PC-9 (cell line): ENCODE measurements around the gene YES1. TPM values are rescaled to one million over a fixed set of nuclear protein-coding genes. Genes with fewer than 3 reads are reported as not detected.

Source experiments
- BruUV-seq: library from RNA; stranded (reverse); fragments of 400-500 nt; replicated peaks from 2 replicates; lab custom pipeline; 2021; lab: Mats Ljungman, UMichigan
- CTCF ChIA-PET: fragments of 300-600 bp; sonication (Branson Sonifier 250); formaldehyde crosslinking; loops from one replicate; lab custom pipeline; 2022; ENCODE audit warnings: antibody characterized with exemption; lab: Charles Lee
- POLR2A ChIA-PET: fragments of 300-600 bp; sonication (Branson Sonifier 250); formaldehyde crosslinking; loops from one replicate; lab custom pipeline; 2022; ENCODE audit warnings: antibody characterized with exemption; ENCODE audit not compliant: unreplicated experiment; lab: Charles Lee
- DNase-seq, 2 experiments: peaks; one replicate each; pipeline versions ENCODE4 v3.0.0 to v3.0.0-alpha.2; 2015 to 2022; ENCODE audit warnings: mixed read lengths in 1 of 2
- H2AFZ ChIP-seq: fragments of 200-600 bp; sonication (generic); 2 replicates; pipeline ENCODE4 v1.8.1; 2017; ENCODE audit warnings: antibody characterized with exemption
- H3F3A ChIP-seq: fragments of 200-600 bp; sonication (generic); 2 replicates; pipeline ENCODE4 v1.8.1; 2017; ENCODE audit warnings: antibody characterized with exemption, mild to moderate bottlenecking, low read depth; ENCODE audit not compliant: insufficient read depth
- H3K27ac ChIP-seq: fragments of 200-600 bp; sonication (generic); 2 replicates; pipeline ENCODE4 v1.6.1; 2016; ENCODE audit warnings: mixed run types
- H3K27me3 ChIP-seq: fragments of 200-600 bp; sonication (generic); 2 replicates; pipeline ENCODE4 v1.6.1; 2016; ENCODE audit warnings: low read depth, mixed run types; ENCODE audit not compliant: insufficient read depth
- H3K36me3 ChIP-seq: fragments of 200-600 bp; sonication (generic); 2 replicates; pipeline ENCODE4 v1.6.1; 2016; ENCODE audit warnings: low read depth, mixed run types
- H3K4me1 ChIP-seq: fragments of 200-600 bp; sonication (generic); replicated peaks from 2 replicates; pipeline ENCODE4 v1.6.1; 2016; ENCODE audit warnings: mixed run types; ENCODE audit not compliant: insufficient read depth
- H3K4me2 ChIP-seq: fragments of 200-600 bp; sonication (generic); 2 replicates; pipeline ENCODE4 v1.6.1; 2017; ENCODE audit warnings: mixed run types
- H3K4me3 ChIP-seq: fragments of 200-600 bp; sonication (generic); 2 replicates; pipeline ENCODE4 v1.6.1; 2016; ENCODE audit warnings: mixed run types
- H3K79me2 ChIP-seq: fragments of 200-600 bp; sonication (generic); 2 replicates; pipeline ENCODE4 v1.6.1; 2017; ENCODE audit warnings: low read depth, mixed run types
- H3K9me2 ChIP-seq: fragments of 200-600 bp; sonication (generic); 2 replicates; pipeline ENCODE4 v1.8.1; 2017; ENCODE audit warnings: mild to moderate bottlenecking; ENCODE audit not compliant: insufficient read depth
- H3K9me3 ChIP-seq: fragments of 200-600 bp; sonication (generic); 2 replicates; pipeline ENCODE4 v1.8.1; 2016; ENCODE audit warnings: low read depth; ENCODE audit not compliant: insufficient read depth
- H4K20me1 ChIP-seq: fragments of 200-600 bp; sonication (generic); 2 replicates; pipeline ENCODE4 v1.8.1; 2017; ENCODE audit not compliant: insufficient read depth
- EZH2 ChIP-seq: fragments of 200-600 bp; sonication (generic); IDR thresholded peaks from 2 replicates; pipeline ENCODE4 v1.8.0; 2017; ENCODE audit warnings: antibody characterized with exemption, low read depth
- intact Hi-C: fragments of 100-400 bp; cut with micrococcal nuclease; formaldehyde crosslinking; loops from one replicate; pipeline ENCODE4 v1.10.0; 2022; ENCODE audit not compliant: unreplicated experiment
- total RNA-seq: library from RNA; stranded (reverse); gene quantifications from 2 replicates; pipeline ENCODE4 v1.2.3, GENCODE V29; 2021
- TF ChIP-seq, protein P1 (sequence below): fragments of 200-600 bp; sonication (generic); conservative IDR thresholded peaks from 2 replicates; pipeline ENCODE4 v1.6.1; 2017; ENCODE audit warnings: mixed run types, antibody characterized with exemption, mild to moderate bottlenecking, moderate library complexity

Gene YES1
- total RNA-seq, 1 experiment from 2014 or later, result 111 TPM

DNA sequence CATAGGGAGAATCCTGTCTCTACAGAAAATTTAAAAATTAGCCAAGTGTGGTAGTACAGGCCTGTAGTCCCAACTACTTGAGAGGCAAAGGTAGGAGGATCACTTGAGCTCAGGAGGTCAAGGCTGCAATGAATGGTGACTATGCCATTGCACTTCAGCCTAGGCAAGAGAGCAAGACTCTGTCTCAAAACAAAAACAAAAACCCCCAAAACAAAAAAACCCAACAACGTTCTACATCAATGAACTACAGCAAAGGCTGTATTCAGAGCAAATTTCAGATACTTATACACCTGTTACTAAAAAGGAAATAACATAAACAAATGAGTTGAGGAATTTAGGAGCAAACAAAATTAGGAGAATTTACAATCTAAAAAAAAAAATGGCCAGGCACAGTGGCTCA lies 22.6 kb downstream of the YES1 start:
- Histone ChIP-seq H3K4me1 (no peaks in the 10 kb centered on the region), H4K20me1 (peaks cover 39% of the 10 kb centered on the region), H3K9me2 (no peaks in the 10 kb centered on the region), H3K4me3 (no peak overlapping the region), H3K9me3 (no peaks in the 10 kb centered on the region), H2AFZ (no peak overlapping the region), H3K27ac (no peak overlapping the region), H3K79me2 (peaks cover 85% of the 10 kb centered on the region), H3K27me3 (no peaks in the 10 kb centered on the region), H3F3A (no peaks in the 10 kb centered on the region), H3K4me2 (no peak overlapping the region), H3K36me3 (no peaks in the 10 kb centered on the region; the same call in 1 of the 2 replicates)
- ChIA-PET POLR2A (no interaction called here), CTCF (no interaction called here)
- no peak for DNase-seq
- intact Hi-C loops, result no loop called here
- no TSS peak for BruUV-seq
- TF ChIP-seq EZH2, result no peak
- TF ChIP-seq, protein P1, sequence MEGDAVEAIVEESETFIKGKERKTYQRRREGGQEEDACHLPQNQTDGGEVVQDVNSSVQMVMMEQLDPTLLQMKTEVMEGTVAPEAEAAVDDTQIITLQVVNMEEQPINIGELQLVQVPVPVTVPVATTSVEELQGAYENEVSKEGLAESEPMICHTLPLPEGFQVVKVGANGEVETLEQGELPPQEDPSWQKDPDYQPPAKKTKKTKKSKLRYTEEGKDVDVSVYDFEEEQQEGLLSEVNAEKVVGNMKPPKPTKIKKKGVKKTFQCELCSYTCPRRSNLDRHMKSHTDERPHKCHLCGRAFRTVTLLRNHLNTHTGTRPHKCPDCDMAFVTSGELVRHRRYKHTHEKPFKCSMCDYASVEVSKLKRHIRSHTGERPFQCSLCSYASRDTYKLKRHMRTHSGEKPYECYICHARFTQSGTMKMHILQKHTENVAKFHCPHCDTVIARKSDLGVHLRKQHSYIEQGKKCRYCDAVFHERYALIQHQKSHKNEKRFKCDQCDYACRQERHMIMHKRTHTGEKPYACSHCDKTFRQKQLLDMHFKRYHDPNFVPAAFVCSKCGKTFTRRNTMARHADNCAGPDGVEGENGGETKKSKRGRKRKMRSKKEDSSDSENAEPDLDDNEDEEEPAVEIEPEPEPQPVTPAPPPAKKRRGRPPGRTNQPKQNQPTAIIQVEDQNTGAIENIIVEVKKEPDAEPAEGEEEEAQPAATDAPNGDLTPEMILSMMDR, result no peak

DNA sequence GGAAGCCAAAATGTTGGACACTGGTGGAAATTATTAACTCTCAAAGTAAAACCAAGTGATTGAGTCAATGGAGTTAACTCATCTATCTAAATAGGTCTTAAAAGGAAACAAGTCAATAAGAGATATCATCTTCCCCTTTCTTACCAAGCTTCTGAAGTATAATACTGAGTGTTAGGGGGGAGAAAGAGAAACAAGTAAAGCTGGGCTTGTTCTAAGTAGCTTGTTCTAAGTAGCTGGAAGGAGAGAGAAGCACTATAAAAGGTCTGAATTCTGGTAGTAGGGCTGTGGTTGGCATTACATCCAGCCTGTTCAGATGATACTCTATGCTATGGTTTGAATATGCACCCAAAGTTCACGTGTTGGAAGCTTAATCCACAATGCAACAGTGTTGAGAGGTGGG lies 26.8 kb downstream of the YES1 start:
- H3K79me2 ChIP-seq, result peaks cover 71% of the 10 kb centered on the region
- no peak overlapping the region for H2AFZ ChIP-seq
- TF ChIP-seq, protein P1, result no peak
- no peak for TF ChIP-seq EZH2
- no peaks in the 10 kb centered on the region for H3K4me1 ChIP-seq
- H3K9me3 ChIP-seq, result no peaks in the 10 kb centered on the region
- H3F3A ChIP-seq, result no peaks in the 10 kb centered on the region
- H3K9me2 ChIP-seq, result no peaks in the 10 kb centered on the region
- no peak for DNase-seq
- no TSS peak for BruUV-seq
- no peak overlapping the region for H3K27ac ChIP-seq
- CTCF ChIA-PET, result no interaction called here
- H3K4me2 ChIP-seq, result no peak overlapping the region
- intact Hi-C loops, result no loop called here
- no peaks in the 10 kb centered on the region; the same call in 1 of the 2 replicates for H3K36me3 ChIP-seq
- H3K4me3 ChIP-seq, result no peak overlapping the region
- H3K27me3 ChIP-seq, result no peaks in the 10 kb centered on the region
- peaks cover 16% of the 10 kb centered on the region for H4K20me1 ChIP-seq
- POLR2A ChIA-PET, result no interaction called here

DNA sequence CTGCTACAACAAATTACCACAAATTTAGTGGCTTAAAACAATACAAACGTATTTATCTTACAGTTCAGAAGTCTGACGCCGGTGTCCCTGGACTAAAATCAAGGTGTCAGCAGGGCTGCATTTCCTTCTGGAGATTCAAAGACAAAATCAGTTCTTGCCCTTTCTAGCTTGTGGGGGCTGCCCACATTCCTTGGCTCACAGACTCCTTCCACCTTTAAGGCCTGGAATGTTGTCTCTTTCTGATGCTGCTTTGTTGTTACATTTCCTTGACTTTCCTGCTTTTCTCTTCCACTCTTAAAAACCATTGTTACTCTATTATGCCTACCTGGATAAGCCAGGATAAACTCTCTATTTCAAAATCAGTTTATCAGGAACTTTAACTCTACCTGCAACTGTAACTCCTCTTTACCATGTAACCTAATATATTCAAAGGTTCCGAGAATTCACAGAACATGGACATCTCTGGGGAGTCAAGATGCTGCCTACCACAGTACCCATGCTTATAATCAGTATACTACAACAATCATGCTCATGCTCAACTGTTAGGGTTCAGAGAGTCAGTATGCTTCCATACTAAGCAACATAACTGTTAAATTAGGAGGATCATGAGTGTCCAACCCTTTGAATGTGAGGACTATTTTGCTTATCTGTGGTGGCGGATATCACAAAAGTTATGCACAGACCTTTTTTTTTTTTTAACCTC lies 27.4 kb downstream of the YES1 start:
- no peak overlapping the region for H2AFZ ChIP-seq
- H3K36me3 ChIP-seq, result no peaks in the 10 kb centered on the region; the same call in 1 of the 2 replicates
- H3F3A ChIP-seq, result no peaks in the 10 kb centered on the region
- H3K9me3 ChIP-seq, result no peaks in the 10 kb centered on the region
- H3K27me3 ChIP-seq, result no peaks in the 10 kb centered on the region
- peaks cover 10% of the 10 kb centered on the region for H4K20me1 ChIP-seq
- no TSS peak for BruUV-seq
- intact Hi-C loops, result no loop called here
- ChIA-PET POLR2A (no interaction called here), CTCF (no interaction called here)
- peaks cover 71% of the 10 kb centered on the region for H3K79me2 ChIP-seq
- H3K27ac ChIP-seq, result no peak overlapping the region
- no peak overlapping the region for H3K4me2 ChIP-seq
- no peaks in the 10 kb centered on the region for H3K4me1 ChIP-seq
- H3K4me3 ChIP-seq, result no peak overlapping the region
- no peaks in the 10 kb centered on the region for H3K9me2 ChIP-seq
- TF ChIP-seq EZH2, result no peak
- TF ChIP-seq, protein P1, result no peak
- DNase-seq, result no peak
